Vagina (tissue), 2 donors: Measurements from ENCODE around the gene FOXN3. TPM values are rescaled to one million over a fixed set of nuclear protein-coding genes. Genes with fewer than 3 reads are reported as not detected.

Source experiments
- DNase-seq, 2 donors: peaks; one replicate each; pipeline ENCODE4 v3.0.0-alpha.2; 2017; ENCODE audit errors: extremely low spot score in 2 of 2
- H3K27ac ChIP-seq: fragments of 200-600 bp; sonication (generic); one replicate; pipeline ENCODE4 v1.5.1; 2019
- H3K27me3 ChIP-seq: fragments of 200-600 bp; sonication (generic); one replicate; pipeline ENCODE4 v1.5.1; 2019
- H3K36me3 ChIP-seq, 2 donors: fragments of 200-600 bp; sonication (generic); one replicate each; pipeline ENCODE4 v1.5.1; 2017 to 2019
- H3K4me1 ChIP-seq: fragments of 200-600 bp; sonication (generic); one replicate; pipeline ENCODE4 v1.5.1; 2019
- H3K4me3 ChIP-seq, 2 donors: fragments of 200-600 bp; sonication (generic); 1 replicate in 1 of 2; 2 replicates in 1 of 2; pipeline ENCODE4 v1.5.1; 2016 to 2019
- H3K9me3 ChIP-seq: fragments of 200-600 bp; sonication (generic); one replicate; pipeline ENCODE4 v1.5.1; 2019
- CTCF ChIP-seq, 3 experiments: fragments of 450-650 bp in 2 of 3; fragments of 200-600 bp in 1 of 3; sonication (generic) in 1 of 3; IDR thresholded peaks; one replicate each; pipeline ENCODE4 v1.5.1; 2017 to 2019; ENCODE audit warnings: antibody characterized with exemption in 3 of 3, mild to moderate bottlenecking in 2 of 3, moderate library complexity in 2 of 3
- POLR2A ChIP-seq, 2 donors: fragments of 450-650 bp; IDR thresholded peaks; one replicate each; pipeline ENCODE4 v1.6.1; 2017; ENCODE audit warnings: antibody characterized with exemption in 2 of 2, mild to moderate bottlenecking in 2 of 2, moderate library complexity in 2 of 2
- POLR2AphosphoS5 ChIP-seq, 2 donors: sonication (generic); formaldehyde crosslinking; IDR thresholded peaks; one replicate each; pipeline ENCODE4 v1.9.0; 2017; ENCODE audit warnings: antibody characterized with exemption in 2 of 2, mild to moderate bottlenecking in 2 of 2, low read depth in 1 of 2; ENCODE audit not compliant: insufficient read depth in 1 of 2
- intact Hi-C: fragments of 100-400 bp; cut with DNase I; formaldehyde crosslinking; loops from one replicate; pipeline ENCODE4 v1.15.1; 2023
- total RNA-seq: library from RNA; depleted of rRNA; stranded (reverse); fragments of >200 nt; gene quantifications from one replicate; pipeline ENCODE4 v1.2.3, GENCODE V29; 2016

FOXN3 gene
- total RNA-seq, 1 donor from 2014 or later = 111 TPM

- Histone ChIP-seq H3K27ac (peak overlapping the region; percentile 3), H3K36me3 (no peaks in the 10 kb centered on the region), H3K27me3 (no peaks in the 10 kb centered on the region), H3K9me3 (no peaks in the 10 kb centered on the region), H3K4me1 (peaks cover 29% of the 10 kb centered on the region), H3K4me3 (no peak overlapping the region)
- intact Hi-C loops = no loop called here
- DNase-seq = no peak
- TF ChIP-seq POLR2A (IDR thresholded peaks at IDR 0.05) (no peak), POLR2AphosphoS5 (IDR thresholded peaks at IDR 0.05; ENCODE audit: insufficient read depth in 1 of 2, low read depth in 1 of 2) (no peak), CTCF (IDR thresholded peaks at IDR 0.05) (no peak)
These were observed 5.9 kb upstream of the FOXN3 start for GRCh38 chr14:89422952-89423345.

GRCh38 chr14:89422181-89422951 is 5.3 kb upstream of the FOXN3 start:
- no peak for DNase-seq
- Histone ChIP-seq H3K4me3 (no peak overlapping the region), H3K27me3 (no peaks in the 10 kb centered on the region), H3K4me1 (peaks cover 28% of the 10 kb centered on the region), H3K36me3 (no peaks in the 10 kb centered on the region), H3K27ac (peak overlapping the region; percentile 56), H3K9me3 (no peaks in the 10 kb centered on the region)
- TF ChIP-seq POLR2AphosphoS5 (IDR thresholded peaks at IDR 0.05; ENCODE audit: insufficient read depth in 1 of 2, low read depth in 1 of 2) (peak in 1 of 2 donors; percentile 43), POLR2A (IDR thresholded peaks at IDR 0.05) (no peak)
- intact Hi-C loops = no loop called here

GRCh38 chr14:89420502-89420901 is 3.5 kb upstream of the FOXN3 start:
- no peak for DNase-seq
- peaks cover 26% of the 10 kb centered on the region for H3K4me1 ChIP-seq
- intact Hi-C loops = no loop called here
- no peaks in the 10 kb centered on the region for H3K36me3 ChIP-seq
- no peak overlapping the region for H3K4me3 ChIP-seq
- no peaks in the 10 kb centered on the region for H3K9me3 ChIP-seq
- H3K27ac ChIP-seq = no peak overlapping the region
- no peaks in the 10 kb centered on the region for H3K27me3 ChIP-seq
- no peak for TF ChIP-seq CTCF (IDR thresholded peaks at IDR 0.05)
- TF ChIP-seq POLR2A (IDR thresholded peaks at IDR 0.05) = no peak
- no peak for TF ChIP-seq POLR2AphosphoS5 (IDR thresholded peaks at IDR 0.05; ENCODE audit: insufficient read depth in 1 of 2, low read depth in 1 of 2)

- no peak for DNase-seq
- H3K4me3 ChIP-seq = no peak overlapping the region
- TF ChIP-seq CTCF (IDR thresholded peaks at IDR 0.05) (no peak), POLR2AphosphoS5 (IDR thresholded peaks at IDR 0.05; ENCODE audit: insufficient read depth in 1 of 2, low read depth in 1 of 2) (no peak), POLR2A (IDR thresholded peaks at IDR 0.05) (no peak)
- H3K9me3 ChIP-seq = no peaks in the 10 kb centered on the region
- H3K36me3 ChIP-seq = no peaks in the 10 kb centered on the region
- no peaks in the 10 kb centered on the region for H3K27me3 ChIP-seq
- H3K27ac ChIP-seq = no peak overlapping the region
- H3K4me1 ChIP-seq = peaks cover 29% of the 10 kb centered on the region
- intact Hi-C loops = loop anchor here (10.0 kb wide), 2 partner anchors 235 to 285 kb away; no protein-coding TSS in a partner anchor
These were observed 3.0 kb upstream of the FOXN3 start for GRCh38 chr14:89419973-89420482.

GRCh38 chr14:89418976-89419375 is 1.9 kb upstream of the FOXN3 start:
- peaks cover 40% of the 10 kb centered on the region for H3K4me1 ChIP-seq
- no peaks in the 10 kb centered on the region for H3K9me3 ChIP-seq
- H3K27ac ChIP-seq = peak overlapping the region; percentile 91
- intact Hi-C loops = loop anchor here (10.0 kb wide), 2 partner anchors 234 to 286 kb away; no protein-coding TSS in a partner anchor
- no peaks in the 10 kb centered on the region for H3K27me3 ChIP-seq
- H3K36me3 ChIP-seq = no peaks in the 10 kb centered on the region
- H3K4me3 ChIP-seq = no peak overlapping the region
- no peak for DNase-seq
- no peak for TF ChIP-seq POLR2AphosphoS5 (IDR thresholded peaks at IDR 0.05; ENCODE audit: insufficient read depth in 1 of 2, low read depth in 1 of 2)
- TF ChIP-seq POLR2A (IDR thresholded peaks at IDR 0.05) = no peak
- TF ChIP-seq CTCF (IDR thresholded peaks at IDR 0.05) = no peak
